GM23338 (cell line): ENCODE measurements around the gene AZGP1.

ENCODE experiments used
- CREB1 ChIP-seq: fragments of 250-450 bp; sonication (Bioruptor Pico); IDR thresholded peaks from 2 replicates; pipeline ENCODE4 v1.5.0; 2020; ENCODE audit warnings: low read depth, mild to moderate bottlenecking, moderate library complexity
- CTCF ChIP-seq, 2 experiments: fragments of 200-600 bp in 1 of 2; sonication (generic) in 1 of 2; conservative IDR thresholded peaks; 2 replicates each; pipeline versions ENCODE4 v1.5.1 to v1.6.1; 2016 to 2017; ENCODE audit warnings: antibody characterized with exemption in 2 of 2, low read depth in 2 of 2, mild to moderate bottlenecking in 2 of 2, moderate library complexity in 1 of 2
- EZH2 ChIP-seq: fragments of 200-600 bp; sonication (generic); IDR thresholded peaks from one replicate; pipeline ENCODE4 v1.8.0; 2017; ENCODE audit warnings: antibody characterized with exemption, mild to moderate bottlenecking, low read depth; ENCODE audit not compliant: unreplicated experiment
- EZH2phosphoT487 ChIP-seq: fragments of 200-600 bp; sonication (generic); IDR thresholded peaks from one replicate; pipeline ENCODE4 v1.8.1; 2018; ENCODE audit warnings: antibody characterized with exemption; ENCODE audit not compliant: unreplicated experiment
- NANOG ChIP-seq: IDR thresholded peaks from 2 replicates; pipeline ENCODE4 v1.6.1; 2016; ENCODE audit warnings: antibody characterized with exemption, borderline replicate concordance
- POLR2AphosphoS5 ChIP-seq: IDR thresholded peaks from 2 replicates; pipeline ENCODE4 v1.6.1; 2016; ENCODE audit warnings: antibody characterized with exemption, low read depth
- ZNF114 ChIP-seq: fragments of 250-450 bp; sonication (Bioruptor Pico); IDR thresholded peaks from 2 replicates; pipeline ENCODE4 v1.5.0; 2020; ENCODE audit warnings: mild to moderate bottlenecking, moderate library complexity

- TF ChIP-seq CTCF (conservative IDR thresholded peaks at IDR 0.05; ENCODE audit: low read depth in 2 of 2): no peak
- no peak for TF ChIP-seq ZNF114 (CRISPR knock-in tag)
- TF ChIP-seq EZH2phosphoT487: no peak
- TF ChIP-seq NANOG: no peak
- no peak for TF ChIP-seq EZH2
- no peak for TF ChIP-seq CREB1
- TF ChIP-seq POLR2AphosphoS5: no peak
These were observed 47.6 kb downstream of the AZGP1 start for GRCh38 chr7:99928188-99928587.
